ENCODE measurements around the gene VOPP1. TPM values are rescaled to one million over a fixed set of nuclear protein-coding genes. Genes with fewer than 3 reads are reported as not detected.
A peak's percentile ranks its signal among the peaks of the same experiment; 100 is the strongest.

VOPP1 gene
- total RNA-seq, 4 donors from 2014 or later, result 22.1 to 79.2 (median 73.9) TPM

DNA sequence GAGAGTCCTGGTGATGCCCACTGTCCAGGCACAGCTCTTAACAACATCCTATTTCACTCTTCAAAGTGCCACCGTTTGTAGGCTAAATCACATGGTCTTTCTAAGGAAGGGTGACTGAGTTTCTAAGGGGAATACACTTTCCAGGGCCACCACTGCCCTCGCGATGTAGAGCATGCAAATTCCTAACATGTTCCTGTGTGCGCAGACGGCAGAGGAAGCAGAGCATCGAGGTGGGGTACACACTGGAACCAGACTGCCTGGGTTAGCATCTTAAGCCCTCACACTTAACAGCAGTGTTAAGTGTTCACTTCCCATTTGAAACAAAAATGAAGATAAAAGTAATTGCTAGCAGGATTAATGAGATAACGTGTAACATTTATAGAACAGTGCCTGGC lies 3.0 kb downstream of the VOPP1 start:
- no peak for DNase-seq
- intact Hi-C loops (cut with DNase I; ENCODE audit: low total_unique reads), result no loop called here
- Histone ChIP-seq H3K4me1 (peaks cover 27 to 81% (median 50%) of the 10 kb centered on the region in 4 donors), H3K36me3 (no peaks in the 10 kb centered on the region), H3K4me3 (peak overlapping the region in 1 of 4 donors; percentile 1), H3K9me3 (no peaks in the 10 kb centered on the region), H3K27ac (peak overlapping the region; percentile 94 to 96 (median 96)), H3K27me3 (no peaks in the 10 kb centered on the region)
- TF ChIP-seq, protein P1, sequence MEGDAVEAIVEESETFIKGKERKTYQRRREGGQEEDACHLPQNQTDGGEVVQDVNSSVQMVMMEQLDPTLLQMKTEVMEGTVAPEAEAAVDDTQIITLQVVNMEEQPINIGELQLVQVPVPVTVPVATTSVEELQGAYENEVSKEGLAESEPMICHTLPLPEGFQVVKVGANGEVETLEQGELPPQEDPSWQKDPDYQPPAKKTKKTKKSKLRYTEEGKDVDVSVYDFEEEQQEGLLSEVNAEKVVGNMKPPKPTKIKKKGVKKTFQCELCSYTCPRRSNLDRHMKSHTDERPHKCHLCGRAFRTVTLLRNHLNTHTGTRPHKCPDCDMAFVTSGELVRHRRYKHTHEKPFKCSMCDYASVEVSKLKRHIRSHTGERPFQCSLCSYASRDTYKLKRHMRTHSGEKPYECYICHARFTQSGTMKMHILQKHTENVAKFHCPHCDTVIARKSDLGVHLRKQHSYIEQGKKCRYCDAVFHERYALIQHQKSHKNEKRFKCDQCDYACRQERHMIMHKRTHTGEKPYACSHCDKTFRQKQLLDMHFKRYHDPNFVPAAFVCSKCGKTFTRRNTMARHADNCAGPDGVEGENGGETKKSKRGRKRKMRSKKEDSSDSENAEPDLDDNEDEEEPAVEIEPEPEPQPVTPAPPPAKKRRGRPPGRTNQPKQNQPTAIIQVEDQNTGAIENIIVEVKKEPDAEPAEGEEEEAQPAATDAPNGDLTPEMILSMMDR (IDR thresholded peaks at IDR 0.05), result no peak
- TF ChIP-seq EP300 (IDR thresholded peaks at IDR 0.05; ENCODE audit: low read depth) (no peak), POLR2A (IDR thresholded peaks at IDR 0.05) (no peak), POLR2AphosphoS5 (IDR thresholded peaks at IDR 0.05) (no peak)
- in situ Hi-C loops (cut with MboI; ENCODE audit: low pct_ligation_motif_present in 1 of 4, low pct_unique_long_range_greater_than_20kb in 1 of 4, low sequenced_read_pairs in 3 of 4), result no loop called here
- 33 to 37% methylated on average over 4 to 7 of the region's 7 CpGs for WGBS, 2 donors (ENCODE audit: low coverage in 1 of 2)

DNA sequence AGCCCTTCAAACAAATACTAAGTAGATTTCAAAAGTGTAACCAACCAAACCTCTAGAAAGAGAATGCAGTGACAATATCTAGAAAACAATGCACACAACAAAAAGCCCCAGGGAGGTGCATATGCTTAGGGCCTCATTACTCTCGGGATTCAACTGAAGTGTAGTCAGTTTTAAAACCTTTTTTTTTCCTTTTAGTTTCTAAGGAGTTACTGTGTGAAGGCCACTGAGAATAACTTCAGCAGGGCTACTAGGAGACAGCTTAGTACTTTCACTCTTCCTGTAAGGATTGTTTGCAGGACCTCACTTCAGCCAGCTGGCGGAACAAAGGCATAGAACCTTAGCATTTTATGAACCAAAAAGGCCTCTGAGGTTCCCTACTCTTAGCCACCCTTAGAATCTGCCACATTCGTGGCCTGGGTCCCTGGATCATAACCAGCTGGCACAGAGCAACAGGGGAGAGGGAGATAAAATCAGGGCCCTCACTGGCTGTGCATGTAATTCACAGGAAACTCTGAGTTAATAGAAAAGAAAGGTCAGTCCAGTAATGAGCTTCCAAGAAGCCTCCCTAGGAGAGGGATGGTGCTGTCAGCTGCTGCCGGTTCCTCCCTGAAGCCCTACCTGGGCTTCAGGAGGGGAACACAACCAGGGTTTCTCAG lies 3.6 kb downstream of the VOPP1 start:
- Histone ChIP-seq H3K27ac (peak overlapping the region; percentile 94 to 96 (median 96)), H3K9me3 (no peaks in the 10 kb centered on the region), H3K36me3 (no peaks in the 10 kb centered on the region), H3K4me3 (peak overlapping the region in 1 of 4 donors; percentile 1), H3K4me1 (peaks cover 24 to 77% (median 47%) of the 10 kb centered on the region in 4 donors), H3K27me3 (no peaks in the 10 kb centered on the region)
- TF ChIP-seq POLR2A (IDR thresholded peaks at IDR 0.05), result no peak
- TF ChIP-seq, protein P1 (IDR thresholded peaks at IDR 0.05), result no peak
- no peak for TF ChIP-seq EP300 (IDR thresholded peaks at IDR 0.05; ENCODE audit: low read depth)
- no peak for TF ChIP-seq POLR2AphosphoS5 (IDR thresholded peaks at IDR 0.05)
- in situ Hi-C loops (cut with MboI; ENCODE audit: low pct_ligation_motif_present in 1 of 4, low pct_unique_long_range_greater_than_20kb in 1 of 4, low sequenced_read_pairs in 3 of 4) (no loop called here), intact Hi-C loops (cut with DNase I; ENCODE audit: low total_unique reads) (no loop called here)
- DNase-seq, result no peak
- WGBS, 2 donors (ENCODE audit: low coverage in 1 of 2), result 0 to 45% methylated on average over 1 to 4 of the region's 4 CpGs

- no peak for DNase-seq
- intact Hi-C loops (cut with DNase I; ENCODE audit: low total_unique reads), result no loop called here
- H3K27ac ChIP-seq, result peak overlapping the region in 2 of 4 donors; percentile 23
- no peaks in the 10 kb centered on the region for H3K9me3 ChIP-seq
- 30 to 35% methylated on average over 3 of the region's 3 CpGs for WGBS, 2 donors (ENCODE audit: low coverage in 1 of 2)
- no peaks in the 10 kb centered on the region for H3K36me3 ChIP-seq
- peaks cover 17 to 67% (median 36%) of the 10 kb centered on the region in 4 donors for H3K4me1 ChIP-seq
- no peaks in the 10 kb centered on the region for H3K27me3 ChIP-seq
- H3K4me3 ChIP-seq, result no peak overlapping the region
- in situ Hi-C loops (cut with MboI; ENCODE audit: low pct_ligation_motif_present in 1 of 4, low pct_unique_long_range_greater_than_20kb in 1 of 4, low sequenced_read_pairs in 3 of 4), result no loop called here
- TF ChIP-seq EP300 (IDR thresholded peaks at IDR 0.05; ENCODE audit: low read depth) (no peak), POLR2AphosphoS5 (IDR thresholded peaks at IDR 0.05) (no peak), POLR2A (IDR thresholded peaks at IDR 0.05) (no peak)
- TF ChIP-seq, protein P1 (IDR thresholded peaks at IDR 0.05), result no peak
These were observed 4.7 kb downstream of the VOPP1 start for GRCh38 chr7:55567571-55567970.

DNA sequence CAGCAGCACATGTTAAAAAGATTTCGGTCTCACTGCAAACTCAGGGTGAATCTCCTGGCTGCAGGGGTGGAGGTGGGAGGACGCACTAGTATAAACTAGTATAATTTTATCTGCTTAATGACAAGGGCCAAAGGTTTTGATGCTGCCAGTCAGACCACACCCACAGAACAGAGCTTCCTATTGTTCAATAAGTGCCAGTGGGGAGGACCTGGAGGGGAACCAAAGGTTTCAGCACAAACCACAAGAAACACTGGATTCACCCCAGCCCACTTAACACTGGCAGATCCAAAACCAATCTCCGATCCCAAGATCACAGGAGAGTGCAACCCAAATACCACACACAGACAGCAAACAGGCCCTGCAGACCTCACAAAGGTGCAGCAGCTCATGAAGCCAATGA lies 6.6 kb downstream of the VOPP1 start:
- in situ Hi-C loops (cut with MboI; ENCODE audit: low pct_ligation_motif_present in 1 of 4, low pct_unique_long_range_greater_than_20kb in 1 of 4, low sequenced_read_pairs in 3 of 4), result no loop called here
- TF ChIP-seq EP300 (IDR thresholded peaks at IDR 0.05; ENCODE audit: low read depth), result no peak
- no peak for TF ChIP-seq POLR2A (IDR thresholded peaks at IDR 0.05)
- TF ChIP-seq, protein P1 (IDR thresholded peaks at IDR 0.05), result no peak
- TF ChIP-seq POLR2AphosphoS5 (IDR thresholded peaks at IDR 0.05), result no peak
- no peaks in the 10 kb centered on the region for H3K27me3 ChIP-seq
- WGBS, 2 donors (ENCODE audit: low coverage in 1 of 2), result 29% methylated on average over 1 to 3 of the region's 3 CpGs
- no peak overlapping the region for H3K4me3 ChIP-seq
- peak overlapping the region; percentile 25 to 55 (median 31) for H3K27ac ChIP-seq
- DNase-seq, result no peak
- intact Hi-C loops (cut with DNase I; ENCODE audit: low total_unique reads), result no loop called here
- peaks cover 17 to 61% (median 34%) of the 10 kb centered on the region in 4 donors for H3K4me1 ChIP-seq
- no peaks in the 10 kb centered on the region for H3K9me3 ChIP-seq
- no peaks in the 10 kb centered on the region for H3K36me3 ChIP-seq

Measured in transverse colon (tissue), 4 donors.